ENCODE results near the gene RASL12.
"Not testable (repeated sequence)": the region's sequence is repeated elsewhere in the genome, so short reads cannot be mapped to it uniquely, and the experiment has no call there.

Gene RASL12

DNA sequence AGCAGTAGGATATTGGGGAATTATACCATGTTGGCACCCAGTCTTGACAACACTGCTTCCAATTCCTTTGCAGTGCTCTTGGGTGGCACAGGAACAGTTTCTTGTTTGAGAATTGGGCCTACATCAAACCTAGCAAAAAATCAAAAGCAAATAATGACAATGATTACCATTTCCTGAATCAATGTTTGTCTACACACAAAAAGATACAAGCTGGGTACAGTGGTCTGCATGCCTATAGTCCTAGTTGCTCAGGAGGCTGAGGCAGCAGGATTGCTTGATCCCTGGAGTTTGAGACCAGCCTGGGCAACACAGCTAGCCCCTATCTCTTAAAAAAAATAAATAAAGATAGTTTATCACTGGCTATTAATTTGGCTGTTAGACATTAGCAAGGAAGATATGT, 46.3 kb downstream of the RASL12 start:
- H3K4me3 ChIP-seq (ENCODE audit: low read depth, low read length): no peak overlapping the region
- TF ChIP-seq POLR2A (IDR thresholded peaks at IDR 0.05; ENCODE audit: extremely low read depth, insufficient read length) (no peak), MYC (IDR thresholded peaks at IDR 0.05; ENCODE audit: low read depth, low read length) (no peak)
- TF ChIP-seq, protein P1, sequence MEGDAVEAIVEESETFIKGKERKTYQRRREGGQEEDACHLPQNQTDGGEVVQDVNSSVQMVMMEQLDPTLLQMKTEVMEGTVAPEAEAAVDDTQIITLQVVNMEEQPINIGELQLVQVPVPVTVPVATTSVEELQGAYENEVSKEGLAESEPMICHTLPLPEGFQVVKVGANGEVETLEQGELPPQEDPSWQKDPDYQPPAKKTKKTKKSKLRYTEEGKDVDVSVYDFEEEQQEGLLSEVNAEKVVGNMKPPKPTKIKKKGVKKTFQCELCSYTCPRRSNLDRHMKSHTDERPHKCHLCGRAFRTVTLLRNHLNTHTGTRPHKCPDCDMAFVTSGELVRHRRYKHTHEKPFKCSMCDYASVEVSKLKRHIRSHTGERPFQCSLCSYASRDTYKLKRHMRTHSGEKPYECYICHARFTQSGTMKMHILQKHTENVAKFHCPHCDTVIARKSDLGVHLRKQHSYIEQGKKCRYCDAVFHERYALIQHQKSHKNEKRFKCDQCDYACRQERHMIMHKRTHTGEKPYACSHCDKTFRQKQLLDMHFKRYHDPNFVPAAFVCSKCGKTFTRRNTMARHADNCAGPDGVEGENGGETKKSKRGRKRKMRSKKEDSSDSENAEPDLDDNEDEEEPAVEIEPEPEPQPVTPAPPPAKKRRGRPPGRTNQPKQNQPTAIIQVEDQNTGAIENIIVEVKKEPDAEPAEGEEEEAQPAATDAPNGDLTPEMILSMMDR (IDR thresholded peaks at IDR 0.05; ENCODE audit: low read depth, low read length): no peak
- TF ChIP-seq, protein P2, sequence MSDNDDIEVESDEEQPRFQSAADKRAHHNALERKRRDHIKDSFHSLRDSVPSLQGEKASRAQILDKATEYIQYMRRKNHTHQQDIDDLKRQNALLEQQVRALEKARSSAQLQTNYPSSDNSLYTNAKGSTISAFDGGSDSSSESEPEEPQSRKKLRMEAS (IDR thresholded peaks at IDR 0.05; ENCODE audit: low read depth, low read length): no peak
- no peak for DNase-seq (ENCODE audit: low read depth)

DNA sequence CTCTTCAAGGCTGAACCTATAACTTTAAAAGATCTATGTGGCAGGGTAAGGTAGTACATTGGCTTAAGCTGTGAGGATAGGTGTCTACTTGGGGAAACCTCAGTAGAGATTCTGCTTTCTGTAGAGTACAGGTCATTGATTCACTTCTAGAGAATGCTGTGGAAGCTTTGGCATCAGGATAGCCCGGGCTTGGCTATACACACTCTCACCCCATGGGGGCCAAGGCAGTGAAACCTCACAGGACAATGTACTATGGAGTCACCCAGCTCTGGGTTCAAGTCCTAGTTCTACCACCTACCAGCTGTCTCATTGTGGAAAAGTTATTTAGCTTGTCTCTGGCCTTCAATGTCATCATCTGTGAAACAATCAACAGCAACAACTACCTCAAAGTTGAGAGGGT, 47.4 kb downstream of the RASL12 start:
- H3K4me3 ChIP-seq (ENCODE audit: low read depth, low read length): no peak overlapping the region
- no peak for DNase-seq (ENCODE audit: low read depth)
- TF ChIP-seq, protein P1 (IDR thresholded peaks at IDR 0.05; ENCODE audit: low read depth, low read length): no peak
- TF ChIP-seq MYC (IDR thresholded peaks at IDR 0.05; ENCODE audit: low read depth, low read length): no peak
- TF ChIP-seq, protein P2 (IDR thresholded peaks at IDR 0.05; ENCODE audit: low read depth, low read length): no peak
- no peak for TF ChIP-seq POLR2A (IDR thresholded peaks at IDR 0.05; ENCODE audit: extremely low read depth, insufficient read length)

DNA sequence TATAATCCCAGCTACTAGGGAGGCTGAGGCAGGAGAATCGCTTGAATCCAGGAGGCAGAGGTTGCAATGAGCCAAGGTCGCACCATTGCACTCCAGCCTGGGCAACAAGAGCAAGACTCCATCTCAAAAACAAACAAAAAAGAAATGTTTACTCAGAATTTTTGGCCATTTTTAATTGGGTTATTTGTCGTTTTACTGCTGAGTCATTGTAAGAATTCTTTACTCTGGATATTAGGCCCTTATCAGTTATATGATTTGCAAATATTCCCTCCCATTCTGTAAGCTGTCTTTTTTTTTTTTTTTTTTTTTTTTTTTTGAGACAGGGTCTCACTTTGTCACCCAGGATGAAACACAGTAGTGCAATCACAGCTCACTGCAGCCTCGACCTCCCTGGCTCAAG, 56.6 kb downstream of the RASL12 start:
- DNase-seq (ENCODE audit: low read depth); H3K4me3 ChIP-seq (ENCODE audit: low read depth, low read length): not testable (repeated sequence)

DNA sequence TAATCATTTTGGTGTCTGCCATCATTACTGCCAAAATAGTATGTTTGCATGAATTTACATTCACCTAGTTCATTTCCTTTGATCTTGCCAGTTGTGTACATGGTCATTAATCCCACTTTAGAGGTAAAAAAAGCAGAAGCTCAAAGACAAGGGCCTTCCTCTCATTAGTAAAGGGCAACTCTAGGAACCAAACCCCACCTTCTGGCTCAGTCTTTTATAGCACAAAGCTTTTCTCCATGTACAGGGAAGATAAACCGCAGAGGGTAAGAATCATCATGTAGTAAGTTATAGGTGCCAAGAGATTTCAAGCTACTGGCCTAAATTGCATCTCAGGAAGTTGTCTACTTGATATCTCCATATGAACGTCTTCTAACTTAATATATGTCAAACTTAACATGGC, 58.8 kb downstream of the RASL12 start:
- DNase-seq (ENCODE audit: low read depth): peak; percentile 49
- TF ChIP-seq, protein P2 (IDR thresholded peaks at IDR 0.05; ENCODE audit: low read depth, low read length): no peak
- TF ChIP-seq, protein P1 (IDR thresholded peaks at IDR 0.05; ENCODE audit: low read depth, low read length): peak; percentile 27
- H3K4me3 ChIP-seq (ENCODE audit: low read depth, low read length): no peak overlapping the region

DNA sequence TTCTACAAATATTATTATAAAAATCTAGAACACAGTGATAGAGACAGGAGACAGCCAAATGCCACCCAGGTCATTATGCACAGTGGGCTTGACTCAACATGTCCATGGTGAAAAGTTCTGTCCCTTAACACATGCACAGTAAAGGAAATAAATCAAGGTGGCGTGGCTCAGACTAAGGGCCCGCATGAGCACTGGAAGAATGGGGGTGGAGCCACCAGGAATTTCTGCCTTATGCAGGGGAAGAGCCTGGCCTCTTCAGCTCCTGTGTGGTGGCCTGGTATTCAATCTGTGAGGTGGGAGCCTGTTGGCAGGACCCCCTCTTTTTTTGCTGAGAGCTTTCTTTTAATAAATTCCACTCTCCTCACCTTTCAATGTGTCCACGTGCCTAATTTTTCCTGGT, 60.9 kb downstream of the RASL12 start:
- no peak overlapping the region for H3K4me3 ChIP-seq (ENCODE audit: low read depth, low read length)
- no peak for TF ChIP-seq MYC (IDR thresholded peaks at IDR 0.05; ENCODE audit: low read depth, low read length)
- TF ChIP-seq, protein P2 (IDR thresholded peaks at IDR 0.05; ENCODE audit: low read depth, low read length): no peak
- TF ChIP-seq, protein P1 (IDR thresholded peaks at IDR 0.05; ENCODE audit: low read depth, low read length): no peak
- TF ChIP-seq POLR2A (IDR thresholded peaks at IDR 0.05; ENCODE audit: extremely low read depth, insufficient read length): no peak
- no peak for DNase-seq (ENCODE audit: low read depth)

DNA sequence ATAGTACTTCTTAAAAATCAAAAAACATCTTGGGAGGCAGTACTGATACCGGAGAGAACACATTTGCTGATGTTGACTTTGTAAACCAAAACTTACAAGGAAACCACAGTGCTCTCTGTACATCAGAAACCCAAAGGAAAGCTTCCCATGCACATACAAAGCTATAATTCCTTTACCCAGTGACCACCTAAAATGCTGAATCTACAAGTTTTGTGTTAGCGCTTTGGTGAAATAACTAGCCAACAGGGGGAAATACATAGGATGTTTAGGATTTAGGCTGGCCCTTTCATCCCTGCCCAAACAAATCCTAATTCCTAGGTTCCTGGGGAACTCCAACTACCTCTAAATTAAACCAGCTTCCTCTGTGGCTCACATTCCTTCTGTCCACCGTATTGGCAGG, 62.8 kb downstream of the RASL12 start:
- no peak for TF ChIP-seq POLR2A (IDR thresholded peaks at IDR 0.05; ENCODE audit: extremely low read depth, insufficient read length)
- H3K4me3 ChIP-seq (ENCODE audit: low read depth, low read length): no peak overlapping the region
- DNase-seq (ENCODE audit: low read depth): no peak

Measured in NB4 (cell line).